ENCODE measurements around the gene TCEAL7.

The TCEAL7 gene

DNA sequence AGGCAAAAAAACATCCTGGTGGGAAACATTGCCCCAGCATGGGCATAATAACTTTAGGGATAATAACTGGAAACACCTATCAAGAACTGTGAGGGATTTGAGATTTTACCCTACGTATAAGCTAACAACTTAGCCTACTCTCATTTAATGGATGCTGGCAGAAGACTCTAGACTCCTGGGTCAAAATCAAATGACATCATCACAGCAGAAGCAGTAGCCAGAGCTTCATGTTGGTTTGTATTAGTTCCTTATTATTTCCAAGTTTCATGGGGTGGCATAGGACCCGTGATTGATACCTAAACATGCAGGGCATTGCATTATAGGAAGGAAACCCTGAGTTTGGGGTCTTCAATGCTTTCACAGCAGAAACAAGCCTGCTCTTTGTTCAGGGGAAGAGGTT is 30.9 kb downstream of the TCEAL7 start:
- H3K9ac ChIP-seq (ENCODE audit: low read depth, low read length, poor library complexity, severe bottlenecking), result no peak overlapping the region
- TF ChIP-seq, protein P1, sequence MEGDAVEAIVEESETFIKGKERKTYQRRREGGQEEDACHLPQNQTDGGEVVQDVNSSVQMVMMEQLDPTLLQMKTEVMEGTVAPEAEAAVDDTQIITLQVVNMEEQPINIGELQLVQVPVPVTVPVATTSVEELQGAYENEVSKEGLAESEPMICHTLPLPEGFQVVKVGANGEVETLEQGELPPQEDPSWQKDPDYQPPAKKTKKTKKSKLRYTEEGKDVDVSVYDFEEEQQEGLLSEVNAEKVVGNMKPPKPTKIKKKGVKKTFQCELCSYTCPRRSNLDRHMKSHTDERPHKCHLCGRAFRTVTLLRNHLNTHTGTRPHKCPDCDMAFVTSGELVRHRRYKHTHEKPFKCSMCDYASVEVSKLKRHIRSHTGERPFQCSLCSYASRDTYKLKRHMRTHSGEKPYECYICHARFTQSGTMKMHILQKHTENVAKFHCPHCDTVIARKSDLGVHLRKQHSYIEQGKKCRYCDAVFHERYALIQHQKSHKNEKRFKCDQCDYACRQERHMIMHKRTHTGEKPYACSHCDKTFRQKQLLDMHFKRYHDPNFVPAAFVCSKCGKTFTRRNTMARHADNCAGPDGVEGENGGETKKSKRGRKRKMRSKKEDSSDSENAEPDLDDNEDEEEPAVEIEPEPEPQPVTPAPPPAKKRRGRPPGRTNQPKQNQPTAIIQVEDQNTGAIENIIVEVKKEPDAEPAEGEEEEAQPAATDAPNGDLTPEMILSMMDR (conservative IDR thresholded peaks at IDR 0.05; ENCODE audit: low read length), result no peak
- TF ChIP-seq EZH2phosphoT487 (IDR thresholded peaks at IDR 0.05; ENCODE audit: borderline replicate concordance), result no peak
- no peaks in the 10 kb centered on the region for H3K27me3 ChIP-seq (ENCODE audit: insufficient read depth, low read length, poor library complexity, severe bottlenecking)
- H3K4me3 ChIP-seq (ENCODE audit: low read length, poor library complexity, severe bottlenecking), result no peak overlapping the region
- no peaks in the 10 kb centered on the region for H3K9me3 ChIP-seq (ENCODE audit: insufficient read depth, low read depth, low read length)
- no peaks in the 10 kb centered on the region for H3F3A ChIP-seq (ENCODE audit: low read depth)
- no peaks in the 10 kb centered on the region for H3K36me3 ChIP-seq (ENCODE audit: insufficient read depth, low read length)
- H3K9me2 ChIP-seq (replicated peaks; ENCODE audit: low read depth, low read length), result no peaks in the 10 kb centered on the region
- peaks cover 9% of the 10 kb centered on the region for H3K4me1 ChIP-seq (ENCODE audit: insufficient read depth, low read length, poor library complexity, severe bottlenecking)
- H3K4me2 ChIP-seq (ENCODE audit: low read depth, low read length, poor library complexity, severe bottlenecking), result no peak overlapping the region
- no peak overlapping the region for H2AFZ ChIP-seq (ENCODE audit: low read length)
- no peaks in the 10 kb centered on the region for H4K20me1 ChIP-seq (ENCODE audit: insufficient read depth, low read length, poor library complexity, severe bottlenecking)
- H3K79me2 ChIP-seq (ENCODE audit: insufficient read depth, low read length), result peaks cover 18% of the 10 kb centered on the region; the same call in 1 of the 2 replicates

DNA sequence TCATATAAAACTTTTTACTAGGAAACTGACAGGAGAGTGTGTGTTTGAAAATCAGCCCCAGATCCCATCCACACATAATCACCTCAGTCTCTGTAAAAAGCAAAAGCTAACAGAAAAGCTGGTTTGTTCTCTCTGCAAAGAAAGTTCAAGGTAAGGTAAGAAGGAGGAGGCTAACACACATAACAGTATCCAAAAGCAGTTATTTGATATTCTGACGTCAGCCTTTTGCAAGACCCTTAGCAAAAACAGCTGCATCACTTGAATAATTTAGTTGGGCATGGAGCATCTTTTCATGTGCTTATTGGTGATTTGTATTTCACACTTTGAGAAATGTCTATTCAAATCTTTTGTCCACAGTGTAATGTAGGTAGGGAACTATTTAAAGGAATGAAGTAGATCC is 31.8 kb downstream of the TCEAL7 start:
- Histone ChIP-seq H3K4me2 (ENCODE audit: low read depth, low read length, poor library complexity, severe bottlenecking) (no peak overlapping the region), H3K36me3 (ENCODE audit: insufficient read depth, low read length) (no peaks in the 10 kb centered on the region), H3F3A (ENCODE audit: low read depth) (no peaks in the 10 kb centered on the region), H3K4me3 (ENCODE audit: low read length, poor library complexity, severe bottlenecking) (no peak overlapping the region), H3K9me3 (ENCODE audit: insufficient read depth, low read depth, low read length) (no peaks in the 10 kb centered on the region), H4K20me1 (ENCODE audit: insufficient read depth, low read length, poor library complexity, severe bottlenecking) (no peaks in the 10 kb centered on the region), H3K79me2 (ENCODE audit: insufficient read depth, low read length) (peaks cover 13% of the 10 kb centered on the region; the same call in 1 of the 2 replicates), H3K4me1 (ENCODE audit: insufficient read depth, low read length, poor library complexity, severe bottlenecking) (peaks cover 7% of the 10 kb centered on the region), H3K27me3 (ENCODE audit: insufficient read depth, low read length, poor library complexity, severe bottlenecking) (no peaks in the 10 kb centered on the region), H3K9ac (ENCODE audit: low read depth, low read length, poor library complexity, severe bottlenecking) (no peak overlapping the region), H2AFZ (ENCODE audit: low read length) (no peak overlapping the region), H3K9me2 (replicated peaks; ENCODE audit: low read depth, low read length) (no peaks in the 10 kb centered on the region)
- TF ChIP-seq, protein P1 (conservative IDR thresholded peaks at IDR 0.05; ENCODE audit: low read length), result no peak
- TF ChIP-seq EZH2phosphoT487 (IDR thresholded peaks at IDR 0.05; ENCODE audit: borderline replicate concordance), result no peak

DNA sequence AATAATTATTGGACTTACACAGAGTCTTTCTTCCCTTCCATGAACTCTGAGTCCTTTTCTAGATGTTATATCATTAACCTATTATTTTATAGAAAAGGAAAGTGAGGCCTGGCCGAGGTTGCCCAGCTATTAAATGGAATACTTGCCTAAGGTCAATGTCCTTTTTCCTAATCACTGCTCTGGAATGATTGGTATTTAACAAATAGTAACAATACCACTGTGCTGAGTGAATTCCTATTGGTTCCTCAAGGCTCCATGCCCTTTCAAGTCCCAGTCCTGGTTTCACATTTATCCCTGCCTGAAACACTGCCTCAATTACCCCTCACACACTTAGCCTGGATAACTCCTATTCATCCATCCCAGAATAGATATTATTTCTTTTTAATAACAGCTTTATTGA is 32.4 kb downstream of the TCEAL7 start:
- Histone ChIP-seq H2AFZ (ENCODE audit: low read length) (no peak overlapping the region), H3F3A (ENCODE audit: low read depth) (no peaks in the 10 kb centered on the region), H4K20me1 (ENCODE audit: insufficient read depth, low read length, poor library complexity, severe bottlenecking) (no peaks in the 10 kb centered on the region), H3K9ac (ENCODE audit: low read depth, low read length, poor library complexity, severe bottlenecking) (no peak overlapping the region), H3K36me3 (ENCODE audit: insufficient read depth, low read length) (no peaks in the 10 kb centered on the region), H3K4me2 (ENCODE audit: low read depth, low read length, poor library complexity, severe bottlenecking) (no peak overlapping the region), H3K79me2 (ENCODE audit: insufficient read depth, low read length) (peaks cover 6% of the 10 kb centered on the region; the same call in 1 of the 2 replicates), H3K27me3 (ENCODE audit: insufficient read depth, low read length, poor library complexity, severe bottlenecking) (no peaks in the 10 kb centered on the region), H3K9me3 (ENCODE audit: insufficient read depth, low read depth, low read length) (no peaks in the 10 kb centered on the region), H3K4me3 (ENCODE audit: low read length, poor library complexity, severe bottlenecking) (no peak overlapping the region), H3K4me1 (ENCODE audit: insufficient read depth, low read length, poor library complexity, severe bottlenecking) (peaks cover 7% of the 10 kb centered on the region), H3K9me2 (replicated peaks; ENCODE audit: low read depth, low read length) (no peaks in the 10 kb centered on the region)
- no peak for TF ChIP-seq EZH2phosphoT487 (IDR thresholded peaks at IDR 0.05; ENCODE audit: borderline replicate concordance)
- TF ChIP-seq, protein P1 (conservative IDR thresholded peaks at IDR 0.05; ENCODE audit: low read length), result no peak
